GM12875 (cell line): ENCODE measurements around the gene STIM1.
"Not testable (repeated sequence)": the region's sequence is repeated elsewhere in the genome, so short reads cannot be mapped to it uniquely, and the experiment has no call there.

Source experiments
- H3K4me3 ChIP-seq: one replicate; pipeline ENCODE4 v1.5.1; 2011; ENCODE audit warnings: low read depth, low read length, control low read depth
- CTCF ChIP-seq: IDR thresholded peaks from 2 replicates; pipeline ENCODE4 v1.5.1; 2011; ENCODE audit warnings: low read depth, mild to moderate bottlenecking, control low read depth, inconsistent platforms, low read length, moderate library complexity, borderline replicate concordance; ENCODE audit not compliant: insufficient read depth

Gene STIM1

DNA sequence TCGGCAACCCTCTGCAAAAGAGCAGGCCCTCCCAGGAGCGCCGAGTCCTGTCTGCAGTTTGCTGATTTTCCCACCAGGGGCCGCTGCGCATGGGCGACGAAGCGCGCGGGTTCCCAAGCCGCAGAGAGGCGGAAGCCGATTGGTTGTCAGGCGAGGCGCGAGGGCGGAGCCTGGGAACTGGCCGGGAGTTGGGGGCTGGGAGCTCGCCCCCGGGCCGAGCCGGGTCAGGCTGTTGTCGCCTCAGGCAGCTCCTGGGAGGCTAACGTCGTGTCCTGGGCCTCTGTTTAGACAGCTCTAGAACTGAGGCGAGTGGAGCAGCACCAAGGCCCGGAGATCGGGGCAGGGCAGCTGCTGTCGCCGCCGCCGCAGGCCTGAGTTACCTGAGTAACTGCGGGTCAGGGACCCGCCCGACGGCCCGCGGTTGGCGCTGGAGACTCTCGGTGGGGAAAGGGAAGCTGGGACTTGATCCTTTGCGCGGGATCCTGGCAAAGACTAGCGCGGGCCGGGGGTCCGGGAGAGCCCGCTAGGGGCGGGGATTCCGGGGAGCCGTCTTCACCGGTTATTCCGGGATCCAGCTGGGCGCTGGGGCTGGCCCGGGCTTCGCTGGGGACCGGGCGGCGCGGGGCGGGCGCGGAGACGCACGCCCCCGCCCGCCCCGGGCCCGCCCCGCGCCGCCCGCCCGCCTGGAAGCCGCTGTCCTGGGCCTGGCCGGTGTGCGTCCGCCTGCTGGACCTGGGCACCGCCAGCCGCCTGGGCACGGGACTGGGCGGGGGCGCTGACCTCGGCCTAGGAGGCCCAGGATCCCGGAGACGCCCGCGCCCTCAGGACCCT is at the start of gene STIM1:
TSS of gene STIM1 (plus strand) at position 688 of the 831 bp plus-strand sequence. CDS start 607 bp downstream, outside the sequence.
- TF ChIP-seq CTCF = peak; percentile 88

GRCh38 chr11:3807909-3808860 is 47.3 kb upstream of the STIM1 start, which contains the start of gene PGAP2:
Gene PGAP2, plus strand, starts transcription at chr11:3808560. Its CDS starts 2,700 bp downstream, at chr11:3811260.
- H3K4me3 ChIP-seq = peak within 1 kb of the TSS; percentile 62
- TF ChIP-seq CTCF = peak; percentile 79

More for the DNA sequence above, at the start of gene STIM1:
- peak within 1 kb of the TSS; percentile 90 for H3K4me3 ChIP-seq

- peak; percentile 54; the same call in 1 of the 2 replicates for TF ChIP-seq CTCF
- peak overlapping the region; percentile 62 for H3K4me3 ChIP-seq
Measured at GRCh38 chr11:3808861-3809623, 46.4 kb upstream of the STIM1 start.

- TF ChIP-seq CTCF = no peak
Measured at GRCh38 chr11:3809624-3809928, 45.9 kb upstream of the STIM1 start.

GRCh38 chr11:3810446-3810845 is 45.0 kb upstream of the STIM1 start:
- no peak for TF ChIP-seq CTCF
- no peak overlapping the region for H3K4me3 ChIP-seq

More at GRCh38 chr11:3809624-3809928, 45.9 kb upstream of the STIM1 start:
- H3K4me3 ChIP-seq = no peak overlapping the region

DNA sequence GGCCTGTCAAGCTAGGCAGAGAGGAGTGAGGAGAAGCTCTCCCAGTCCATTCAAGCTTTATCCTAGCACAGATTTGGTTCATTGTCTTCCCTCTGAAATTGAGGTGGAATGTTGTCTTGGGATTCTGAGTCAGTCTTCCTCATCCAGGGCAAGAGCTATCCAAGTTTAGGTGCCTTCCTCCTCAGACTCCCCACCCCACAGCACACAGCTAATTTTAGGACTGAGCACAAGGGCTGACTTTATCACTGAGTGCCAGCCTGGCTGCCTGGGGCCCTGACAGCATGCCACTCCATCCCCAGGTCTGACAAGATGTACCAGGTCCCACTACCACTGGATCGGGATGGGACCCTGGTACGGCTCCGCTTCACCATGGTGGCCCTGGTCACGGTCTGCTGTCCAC is 44.5 kb upstream of the STIM1 start:
- no peak for TF ChIP-seq CTCF
- H3K4me3 ChIP-seq = no peak overlapping the region

GRCh38 chr11:3814832-3815231 is 40.6 kb upstream of the STIM1 start:
- not testable (repeated sequence) for H3K4me3 ChIP-seq
